Keratinocyte (primary cell): ENCODE results near the gene CPPED1. TPM values are rescaled to one million over a fixed set of nuclear protein-coding genes. Genes with fewer than 3 reads are reported as not detected.

ENCODE experiments used
- DNase-seq: peaks from one replicate; pipeline ENCODE4 v3.0.0-alpha.2; 2011; ENCODE audit warnings: low read depth, missing footprints, low spot score
- FAIRE-seq: peaks from 2 replicates; lab custom pipeline; 2011; peaks lifted over from hg19 to GRCh38; lab: Jason Lieb, UNC
- H2AFZ ChIP-seq: 2 replicates; pipeline ENCODE4 v1.6.0; 2012; ENCODE audit warnings: low read length, control low read depth, inconsistent platforms; ENCODE audit not compliant: control insufficient read depth
- H3K27ac ChIP-seq: 2 replicates; pipeline ENCODE4 v1.5.1; 2011; ENCODE audit warnings: low read length; ENCODE audit not compliant: control insufficient read depth, insufficient read depth
- H3K27me3 ChIP-seq: 3 replicates; pipeline ENCODE4 v1.6.0; 2011; ENCODE audit warnings: low read length; ENCODE audit not compliant: control insufficient read depth, insufficient read depth; ENCODE audit errors: extremely low read depth
- H3K36me3 ChIP-seq, 2 experiments: 2 replicates in 1 of 2; 3 replicates in 1 of 2; pipeline ENCODE4 v1.5.1; 2011; ENCODE audit warnings: low read length in 2 of 2, mild to moderate bottlenecking in 1 of 2; ENCODE audit not compliant: control insufficient read depth in 2 of 2, insufficient read depth in 2 of 2; ENCODE audit errors: extremely low read depth in 1 of 2
- H3K4me1 ChIP-seq: 3 replicates; pipeline ENCODE4 v1.5.1; 2011; ENCODE audit warnings: low read length; ENCODE audit not compliant: control insufficient read depth, insufficient read depth; ENCODE audit errors: extremely low read depth
- H3K4me2 ChIP-seq: 3 replicates; pipeline ENCODE4 v1.6.0; 2011; ENCODE audit warnings: low read depth, low read length; ENCODE audit not compliant: control insufficient read depth, insufficient read depth; ENCODE audit errors: extremely low read depth
- H3K4me3 ChIP-seq, 3 experiments: fragments of 200-600 bp in 1 of 3; sonication (generic) in 1 of 3; 2 replicates in 2 of 3; 3 replicates in 1 of 3; pipeline ENCODE4 v1.5.1; 2011 to 2016; ENCODE audit warnings: low read length in 3 of 3, mild to moderate bottlenecking in 3 of 3, control low read depth in 2 of 3, inconsistent platforms in 1 of 3, low read depth in 1 of 3, mixed read lengths in 1 of 3, mixed run types in 1 of 3, moderate library complexity in 1 of 3; ENCODE audit not compliant: control insufficient read depth in 2 of 3, insufficient read depth in 2 of 3; ENCODE audit errors: extremely low read depth in 1 of 3
- H3K79me2 ChIP-seq: 2 replicates; pipeline ENCODE4 v1.6.0; 2012; ENCODE audit warnings: low read length; ENCODE audit not compliant: control insufficient read depth, insufficient read depth
- H3K9ac ChIP-seq: 3 replicates; pipeline ENCODE4 v1.6.0; 2011; ENCODE audit warnings: low read length; ENCODE audit not compliant: control insufficient read depth, insufficient read depth; ENCODE audit errors: extremely low read depth
- H3K9me1 ChIP-seq: 3 replicates; pipeline ENCODE4 v1.6.0; 2011; ENCODE audit warnings: low read length; ENCODE audit not compliant: control insufficient read depth, insufficient read depth; ENCODE audit errors: extremely low read depth
- H3K9me3 ChIP-seq: 2 replicates; pipeline ENCODE4 v1.5.1; 2012; ENCODE audit warnings: low read depth, low read length; ENCODE audit not compliant: control insufficient read depth
- H4K20me1 ChIP-seq: 3 replicates; pipeline ENCODE4 v1.6.0; 2011; ENCODE audit warnings: low read length; ENCODE audit not compliant: control insufficient read depth, insufficient read depth; ENCODE audit errors: extremely low read depth
- EZH2 ChIP-seq: IDR thresholded peaks from one replicate; pipeline ENCODE4 v1.6.1; 2012; ENCODE audit warnings: inconsistent platforms, mild to moderate bottlenecking, low read length, moderate library complexity
- dilution Hi-C: fragments of 300-500 bp; cut with MboI; formaldehyde crosslinking; loops from one replicate; pipeline ENCODE4 v1.7.0; 2020; ENCODE audit warnings: low sequenced_read_pairs; ENCODE audit not compliant: extremely low pct_ligation_motif_present
- polyA plus RNA-seq, 5 experiments: library from polyadenylated mRNA; depleted of rRNA in 3 of 5; stranded (reverse) in 3 of 5; stranded (forward) in 1 of 5; unstranded in 1 of 5; fragments of >200 nt; gene quantifications; 1 replicate in 1 of 5; 2 replicates in 3 of 5; 3 replicates in 1 of 5; pipeline versions ENCODE4 v1.2.1 to v1.2.3, GENCODE V29; 2011 to 2012; ENCODE audit warnings: missing spikeins in 2 of 5, low read depth in 1 of 5, low replicate concordance in 1 of 5
- TF ChIP-seq, protein P1 (sequence below), 3 experiments: IDR thresholded peaks in 1 of 3; conservative IDR thresholded peaks in 1 of 3; optimal IDR thresholded peaks in 1 of 3; 2 replicates in 2 of 3; 3 replicates in 1 of 3; pipeline versions ENCODE3 to v1.5.1; 2011; ENCODE audit warnings: low read length in 3 of 3, mild to moderate bottlenecking in 3 of 3, moderate library complexity in 2 of 3, control low read depth in 1 of 3, inconsistent platforms in 1 of 3; ENCODE audit not compliant: insufficient read depth in 2 of 3; ENCODE audit errors: extremely low read depth in 1 of 3

Gene CPPED1
- polyA plus RNA-seq, 1 donor (not counting 4 experiments of a cell fraction or from before 2014, with no cell fraction given), result 14.4 TPM

DNA sequence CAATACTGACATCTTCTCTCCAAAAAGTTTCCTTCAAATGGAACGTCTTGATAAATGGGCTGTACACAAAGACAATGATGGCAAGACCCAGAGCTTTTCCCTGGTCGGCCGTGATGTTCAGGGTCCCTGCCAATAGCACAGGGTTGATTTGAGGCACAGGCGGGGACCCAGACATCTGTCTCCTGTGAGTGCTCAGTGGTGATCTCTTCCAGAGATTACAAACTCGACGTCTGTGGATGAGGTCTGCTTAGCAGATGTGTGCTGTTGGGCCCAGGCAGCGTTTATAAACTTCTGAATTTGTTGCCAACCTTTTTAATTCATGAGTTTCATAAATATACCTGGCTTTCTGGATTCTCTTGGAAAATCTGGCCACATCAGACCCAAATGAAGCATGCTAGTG, 14.9 kb downstream of the CPPED1 start:
- Histone ChIP-seq H3K27ac (no peak overlapping the region), H3K36me3 (no peaks in the 10 kb centered on the region), H3K27me3 (no peaks in the 10 kb centered on the region), H3K4me2 (no peak overlapping the region), H4K20me1 (no peaks in the 10 kb centered on the region), H3K9me1 (no peaks in the 10 kb centered on the region), H3K9ac (no peak overlapping the region), H3K4me3 (no peak overlapping the region), H3K9me3 (no peaks in the 10 kb centered on the region), H3K4me1 (no peaks in the 10 kb centered on the region), H3K79me2 (no peaks in the 10 kb centered on the region), H2AFZ (no peak overlapping the region)
- FAIRE-seq (no peak), DNase-seq (no peak)
- no peak for TF ChIP-seq EZH2
- TF ChIP-seq, protein P1, sequence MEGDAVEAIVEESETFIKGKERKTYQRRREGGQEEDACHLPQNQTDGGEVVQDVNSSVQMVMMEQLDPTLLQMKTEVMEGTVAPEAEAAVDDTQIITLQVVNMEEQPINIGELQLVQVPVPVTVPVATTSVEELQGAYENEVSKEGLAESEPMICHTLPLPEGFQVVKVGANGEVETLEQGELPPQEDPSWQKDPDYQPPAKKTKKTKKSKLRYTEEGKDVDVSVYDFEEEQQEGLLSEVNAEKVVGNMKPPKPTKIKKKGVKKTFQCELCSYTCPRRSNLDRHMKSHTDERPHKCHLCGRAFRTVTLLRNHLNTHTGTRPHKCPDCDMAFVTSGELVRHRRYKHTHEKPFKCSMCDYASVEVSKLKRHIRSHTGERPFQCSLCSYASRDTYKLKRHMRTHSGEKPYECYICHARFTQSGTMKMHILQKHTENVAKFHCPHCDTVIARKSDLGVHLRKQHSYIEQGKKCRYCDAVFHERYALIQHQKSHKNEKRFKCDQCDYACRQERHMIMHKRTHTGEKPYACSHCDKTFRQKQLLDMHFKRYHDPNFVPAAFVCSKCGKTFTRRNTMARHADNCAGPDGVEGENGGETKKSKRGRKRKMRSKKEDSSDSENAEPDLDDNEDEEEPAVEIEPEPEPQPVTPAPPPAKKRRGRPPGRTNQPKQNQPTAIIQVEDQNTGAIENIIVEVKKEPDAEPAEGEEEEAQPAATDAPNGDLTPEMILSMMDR (optimal IDR thresholded peaks at IDR 0.05 in 1 of 3, IDR thresholded peaks at IDR 0.05 in 1 of 3, conservative IDR thresholded peaks at IDR 0.05 in 1 of 3; ENCODE audit: extremely low read depth in 1 of 3, insufficient read depth in 2 of 3, low read length in 3 of 3), result no peak
- dilution Hi-C loops, result no loop called here

DNA sequence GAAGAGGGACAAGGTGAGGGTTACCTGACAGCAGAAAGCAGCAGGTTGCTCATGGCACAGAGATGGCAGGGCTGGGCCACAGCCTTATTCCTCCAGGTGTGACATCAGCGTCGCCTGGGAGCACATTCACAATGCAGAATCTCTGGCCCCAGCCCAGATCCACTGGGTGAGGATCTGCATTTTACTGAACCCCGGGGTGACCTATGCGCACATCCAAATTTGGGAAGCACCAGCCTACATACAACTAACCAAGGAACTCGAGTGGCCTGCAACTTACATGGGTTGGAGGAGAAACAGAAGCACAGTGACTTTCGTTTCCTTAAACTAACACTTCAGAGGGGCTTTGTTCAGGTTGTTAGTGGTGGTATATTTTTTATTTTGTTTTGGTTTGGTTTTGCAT, 17.6 kb downstream of the CPPED1 start:
- no peaks in the 10 kb centered on the region for H4K20me1 ChIP-seq
- no peak overlapping the region for H3K4me3 ChIP-seq
- FAIRE-seq (no peak), DNase-seq (no peak)
- no peaks in the 10 kb centered on the region for H3K9me3 ChIP-seq
- H2AFZ ChIP-seq, result no peak overlapping the region
- no peaks in the 10 kb centered on the region for H3K27me3 ChIP-seq
- no peaks in the 10 kb centered on the region for H3K4me1 ChIP-seq
- no peak overlapping the region for H3K9ac ChIP-seq
- H3K4me2 ChIP-seq, result no peak overlapping the region
- no peaks in the 10 kb centered on the region for H3K9me1 ChIP-seq
- no peak overlapping the region for H3K27ac ChIP-seq
- H3K79me2 ChIP-seq, result no peaks in the 10 kb centered on the region
- TF ChIP-seq, protein P1 (optimal IDR thresholded peaks at IDR 0.05 in 1 of 3, IDR thresholded peaks at IDR 0.05 in 1 of 3, conservative IDR thresholded peaks at IDR 0.05 in 1 of 3; ENCODE audit: extremely low read depth in 1 of 3, insufficient read depth in 2 of 3, low read length in 3 of 3), result no peak
- no peak for TF ChIP-seq EZH2
- H3K36me3 ChIP-seq, result no peaks in the 10 kb centered on the region
- dilution Hi-C loops, result no loop called here
